Kidney (tissue), 14 donors: ENCODE data around the gene ARL15. TPM values are rescaled to one million over a fixed set of nuclear protein-coding genes. Genes with fewer than 3 reads are reported as not detected.

Source experiments
- DNase-seq, 5 donors: peaks; one replicate each; pipeline ENCODE4 v3.0.0-alpha.2; 2013 to 2020
- FAIRE-seq: peaks from 2 replicates; lab custom pipeline; 2012; peaks lifted over from hg19 to GRCh38; lab: Jason Lieb, UNC
- H3K27ac ChIP-seq, 2 donors: one replicate each; pipeline ENCODE4 v1.7.0; 2013; ENCODE audit warnings: low read depth in 2 of 2, low read length in 2 of 2, inconsistent platforms in 1 of 2
- H3K27me3 ChIP-seq: one replicate; pipeline ENCODE4 v1.7.1; 2013; ENCODE audit warnings: low read length, inconsistent platforms; ENCODE audit not compliant: control insufficient read depth, insufficient read depth
- H3K36me3 ChIP-seq, 3 donors: one replicate each; pipeline versions ENCODE4 v1.7.0 to v1.7.1; 2013; ENCODE audit warnings: low read length in 3 of 3, control low read depth in 1 of 3, inconsistent platforms in 1 of 3; ENCODE audit not compliant: insufficient read depth in 3 of 3, control insufficient read depth in 2 of 3
- H3K4me1 ChIP-seq, 3 donors: one replicate each; pipeline versions ENCODE4 v1.7.0 to v1.7.1; 2013; ENCODE audit warnings: low read length in 3 of 3, inconsistent platforms in 1 of 3, low read depth in 1 of 3; ENCODE audit not compliant: control insufficient read depth in 2 of 3, insufficient read depth in 2 of 3
- H3K4me3 ChIP-seq, 3 donors: one replicate each; pipeline versions ENCODE4 v1.7.0 to v1.8.1; 2013; ENCODE audit warnings: low read length in 3 of 3, control low read depth in 1 of 3, inconsistent platforms in 1 of 3
- H3K9ac ChIP-seq, 3 donors: one replicate each; pipeline versions ENCODE4 v1.7.0 to v1.7.1; 2013; ENCODE audit warnings: low read length in 3 of 3, control low read depth in 1 of 3, inconsistent platforms in 1 of 3
- H3K9me3 ChIP-seq, 3 donors: one replicate each; pipeline versions ENCODE4 v1.7.0 to v1.7.1; 2013; ENCODE audit warnings: low read length in 3 of 3, control low read depth in 1 of 3, inconsistent platforms in 1 of 3; ENCODE audit not compliant: control insufficient read depth in 2 of 3, insufficient read depth in 1 of 3
- intact Hi-C: fragments of 100-400 bp; cut with DNase I; formaldehyde crosslinking; loops from one replicate; pipeline ENCODE4 v1.11.1; 2022
- polyA plus RNA-seq: library from polyadenylated mRNA; stranded (reverse); fragments of 350-450 nt; fragmentation: Illumina TruSeq; extraction: RNeasy Lipid Tissue Mini Kit (QIAGEN cat#74804); gene quantifications from one replicate; pipeline ENCODE4 v1.2.3, GENCODE V29; 2014; ENCODE audit warnings: low read depth, low replicate concordance; ENCODE audit not compliant: insufficient read depth
- total RNA-seq: library from RNA; stranded (reverse); fragmentation: NEBNext Ultra II Directional; extraction: Animal tissue kit (Norgen Biotek cat#: 25700); gene quantifications from one replicate; pipeline ENCODE4 v1.2.1, GENCODE V29; 2021
- TF ChIP-seq, protein P1 (sequence below): IDR thresholded peaks from 3 replicates; pipeline ENCODE4 v1.5.1; 2012; ENCODE audit warnings: mild to moderate bottlenecking, moderate library complexity, borderline replicate concordance; ENCODE audit not compliant: insufficient read depth; ENCODE audit errors: extremely low read depth
- donor health status: control.
- donor health status: control.
- donor health status: control.
- donor health status: control.
- donor health status: control.
- donor health status: DM: yes; HTN: yes; CAD: no.
- donor health status: Normal renal cell carcinoma (clear cell type).

Gene ARL15
- total and polyA plus RNA-seq, 2 donors from 2014 or later, result 21.1 to 36.6 TPM

DNA sequence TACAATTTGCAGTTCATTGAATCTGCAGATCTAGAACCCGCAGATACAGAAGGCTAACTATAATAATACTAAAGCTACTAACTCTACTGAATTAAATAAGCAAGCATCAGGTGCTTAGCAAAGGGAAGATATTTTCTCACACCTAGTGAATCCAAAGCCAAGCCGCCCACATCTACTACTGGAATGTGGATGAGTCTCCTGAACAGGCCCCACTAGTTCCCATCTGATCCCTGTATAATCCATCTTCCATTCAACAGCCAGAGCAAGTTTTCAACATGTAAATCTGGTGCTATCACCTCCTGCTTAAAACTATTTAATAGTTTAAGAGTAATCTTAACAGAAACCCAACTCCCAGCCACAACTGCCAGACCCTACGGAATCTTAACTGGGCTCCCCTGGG, 18.9 kb downstream of the ARL15 start:
- H3K4me1 ChIP-seq, result peaks cover 0 to 14% (median 11%) of the 10 kb centered on the region in 3 donors
- TF ChIP-seq, protein P1, sequence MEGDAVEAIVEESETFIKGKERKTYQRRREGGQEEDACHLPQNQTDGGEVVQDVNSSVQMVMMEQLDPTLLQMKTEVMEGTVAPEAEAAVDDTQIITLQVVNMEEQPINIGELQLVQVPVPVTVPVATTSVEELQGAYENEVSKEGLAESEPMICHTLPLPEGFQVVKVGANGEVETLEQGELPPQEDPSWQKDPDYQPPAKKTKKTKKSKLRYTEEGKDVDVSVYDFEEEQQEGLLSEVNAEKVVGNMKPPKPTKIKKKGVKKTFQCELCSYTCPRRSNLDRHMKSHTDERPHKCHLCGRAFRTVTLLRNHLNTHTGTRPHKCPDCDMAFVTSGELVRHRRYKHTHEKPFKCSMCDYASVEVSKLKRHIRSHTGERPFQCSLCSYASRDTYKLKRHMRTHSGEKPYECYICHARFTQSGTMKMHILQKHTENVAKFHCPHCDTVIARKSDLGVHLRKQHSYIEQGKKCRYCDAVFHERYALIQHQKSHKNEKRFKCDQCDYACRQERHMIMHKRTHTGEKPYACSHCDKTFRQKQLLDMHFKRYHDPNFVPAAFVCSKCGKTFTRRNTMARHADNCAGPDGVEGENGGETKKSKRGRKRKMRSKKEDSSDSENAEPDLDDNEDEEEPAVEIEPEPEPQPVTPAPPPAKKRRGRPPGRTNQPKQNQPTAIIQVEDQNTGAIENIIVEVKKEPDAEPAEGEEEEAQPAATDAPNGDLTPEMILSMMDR, result no peak
- no peaks in the 10 kb centered on the region for H3K9me3 ChIP-seq
- DNase-seq (no peak), FAIRE-seq (no peak)
- no peaks in the 10 kb centered on the region for H3K27me3 ChIP-seq
- H3K36me3 ChIP-seq, result no peaks in the 10 kb centered on the region
- no peak overlapping the region for H3K9ac ChIP-seq
- no peak overlapping the region for H3K4me3 ChIP-seq
- intact Hi-C loops, result no loop called here
- no peak overlapping the region for H3K27ac ChIP-seq

DNA sequence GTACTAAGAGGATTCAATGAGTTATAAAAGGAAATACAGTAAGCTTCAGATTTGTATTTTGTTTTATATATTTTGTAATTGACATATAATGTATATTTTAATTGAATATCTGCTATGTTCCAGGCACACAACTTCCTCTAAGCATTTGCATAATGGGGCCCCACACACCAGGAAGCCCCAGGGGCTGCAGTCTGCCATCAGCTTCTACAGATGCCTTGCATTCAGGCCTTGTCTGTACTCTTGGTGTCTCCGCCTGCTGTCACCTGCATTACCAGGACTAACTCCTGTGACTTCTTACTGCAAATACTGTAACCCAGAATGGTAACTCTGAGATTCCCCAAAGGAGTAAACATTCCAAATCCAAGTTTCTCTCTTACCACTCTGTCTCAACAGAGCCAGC, 20.6 kb downstream of the ARL15 start:
- FAIRE-seq, result no peak
- Histone ChIP-seq H3K36me3 (no peaks in the 10 kb centered on the region), H3K4me3 (no peak overlapping the region), H3K9me3 (no peaks in the 10 kb centered on the region), H3K4me1 (peaks cover 0 to 5% (median 4%) of the 10 kb centered on the region in 3 donors), H3K9ac (no peak overlapping the region), H3K27ac (no peak overlapping the region), H3K27me3 (no peaks in the 10 kb centered on the region)
- DNase-seq, result no peak
- TF ChIP-seq, protein P1, result no peak
- intact Hi-C loops, result no loop called here

DNA sequence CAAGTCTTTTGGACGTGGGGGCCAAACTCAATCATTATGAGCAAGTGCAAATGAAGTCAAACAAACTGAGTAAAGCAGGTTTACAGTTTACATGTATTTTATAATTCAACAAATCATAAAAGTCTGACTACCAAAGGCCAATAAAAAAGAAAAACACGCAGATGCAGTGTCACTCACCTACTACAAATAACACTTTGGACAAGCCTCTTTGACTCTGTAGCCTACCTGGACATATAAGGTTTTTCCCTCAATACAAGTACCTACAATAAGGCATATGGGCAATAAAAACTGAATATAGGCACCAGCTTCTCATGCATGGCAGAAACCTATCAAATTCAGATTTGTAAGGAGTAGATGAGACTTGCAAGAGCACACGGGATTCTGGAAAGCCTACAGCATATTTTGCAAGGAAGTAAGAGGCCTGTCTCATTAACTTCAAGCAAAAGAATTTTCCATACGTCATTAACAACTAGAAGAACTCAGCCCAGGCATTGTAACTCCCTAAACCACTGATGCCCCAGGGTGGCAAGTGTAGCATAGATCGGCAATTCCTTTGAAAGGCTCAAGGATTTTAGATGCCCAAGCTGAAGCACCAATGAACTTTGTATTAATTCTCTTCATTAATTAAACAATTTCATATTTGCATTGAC, 21.7 kb downstream of the ARL15 start:
- no peak for FAIRE-seq
- TF ChIP-seq, protein P1, result no peak

More for the DNA sequence above, 21.7 kb downstream of the ARL15 start:
- Histone ChIP-seq H3K9ac (no peak overlapping the region), H3K27me3 (no peaks in the 10 kb centered on the region), H3K27ac (no peak overlapping the region), H3K4me3 (no peak overlapping the region), H3K36me3 (no peaks in the 10 kb centered on the region), H3K9me3 (no peaks in the 10 kb centered on the region), H3K4me1 (peaks cover 0 to 5% (median 0%) of the 10 kb centered on the region in 3 donors)
- intact Hi-C loops, result no loop called here
- DNase-seq, result no peak
